ENCODE results near the gene PCDH9.

PCDH9 gene

DNA sequence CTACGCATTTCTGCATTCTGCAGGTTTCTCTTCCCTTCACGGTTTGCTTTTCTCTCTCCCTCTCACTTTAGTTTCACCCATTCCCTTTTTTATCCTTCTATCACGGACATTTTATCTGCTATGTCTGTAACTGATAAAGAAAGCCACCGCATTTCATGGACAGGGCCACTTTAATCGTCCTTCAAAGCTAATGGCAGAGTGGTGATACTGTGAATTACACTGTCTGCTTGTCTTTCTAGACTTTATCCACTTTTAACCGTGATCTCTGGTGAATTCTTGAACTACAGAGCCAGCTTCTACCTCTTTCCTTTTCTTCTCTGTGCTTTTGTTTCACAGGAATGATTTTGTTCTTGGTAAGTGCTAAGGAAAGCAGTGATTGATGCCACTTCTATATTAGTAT is 760.4 kb downstream of the PCDH9 start:
- Histone ChIP-seq H3K36me3 (ENCODE audit: insufficient read depth, low read length) (no peaks in the 10 kb centered on the region), H3K4me1 (ENCODE audit: insufficient read depth, low read length, poor library complexity, severe bottlenecking) (no peaks in the 10 kb centered on the region), H4K20me1 (ENCODE audit: insufficient read depth, low read length, poor library complexity, severe bottlenecking) (no peaks in the 10 kb centered on the region), H3K9me3 (ENCODE audit: insufficient read depth, low read depth, low read length) (no peaks in the 10 kb centered on the region), H3K9ac (ENCODE audit: low read depth, low read length, poor library complexity, severe bottlenecking) (no peak overlapping the region), H3K4me2 (ENCODE audit: low read depth, low read length, poor library complexity, severe bottlenecking) (no peak overlapping the region), H3F3A (ENCODE audit: low read depth) (no peaks in the 10 kb centered on the region), H2AFZ (ENCODE audit: low read length) (no peak overlapping the region), H3K4me3 (ENCODE audit: low read length, poor library complexity, severe bottlenecking) (no peak overlapping the region), H3K79me2 (ENCODE audit: insufficient read depth, low read length) (no peaks in the 10 kb centered on the region), H3K9me2 (replicated peaks; ENCODE audit: low read depth, low read length) (no peaks in the 10 kb centered on the region), H3K27me3 (ENCODE audit: insufficient read depth, low read length, poor library complexity, severe bottlenecking) (no peaks in the 10 kb centered on the region)
- TF ChIP-seq CTCF (conservative IDR thresholded peaks at IDR 0.05; ENCODE audit: low read length) (no peak), EZH2phosphoT487 (IDR thresholded peaks at IDR 0.05; ENCODE audit: borderline replicate concordance) (no peak)

GRCh38 chr13:66468656-66469055 is 761.5 kb downstream of the PCDH9 start:
- no peaks in the 10 kb centered on the region for H3K36me3 ChIP-seq (ENCODE audit: insufficient read depth, low read length)
- H3F3A ChIP-seq (ENCODE audit: low read depth) = no peaks in the 10 kb centered on the region
- H3K9ac ChIP-seq (ENCODE audit: low read depth, low read length, poor library complexity, severe bottlenecking) = no peak overlapping the region
- H2AFZ ChIP-seq (ENCODE audit: low read length) = no peak overlapping the region
- TF ChIP-seq CTCF (conservative IDR thresholded peaks at IDR 0.05; ENCODE audit: low read length) (no peak), EZH2phosphoT487 (IDR thresholded peaks at IDR 0.05; ENCODE audit: borderline replicate concordance) (no peak)
- H3K9me2 ChIP-seq (replicated peaks; ENCODE audit: low read depth, low read length) = no peaks in the 10 kb centered on the region
- no peak overlapping the region for H3K4me3 ChIP-seq (ENCODE audit: low read length, poor library complexity, severe bottlenecking)
- no peaks in the 10 kb centered on the region for H3K27me3 ChIP-seq (ENCODE audit: insufficient read depth, low read length, poor library complexity, severe bottlenecking)
- H3K4me1 ChIP-seq (ENCODE audit: insufficient read depth, low read length, poor library complexity, severe bottlenecking) = no peaks in the 10 kb centered on the region
- no peak overlapping the region for H3K4me2 ChIP-seq (ENCODE audit: low read depth, low read length, poor library complexity, severe bottlenecking)
- no peaks in the 10 kb centered on the region for H3K9me3 ChIP-seq (ENCODE audit: insufficient read depth, low read depth, low read length)
- H4K20me1 ChIP-seq (ENCODE audit: insufficient read depth, low read length, poor library complexity, severe bottlenecking) = no peaks in the 10 kb centered on the region
- H3K79me2 ChIP-seq (ENCODE audit: insufficient read depth, low read length) = no peaks in the 10 kb centered on the region

GRCh38 chr13:66462187-66462586 is 767.9 kb downstream of the PCDH9 start:
- no peak overlapping the region for H3K9ac ChIP-seq (ENCODE audit: low read depth, low read length, poor library complexity, severe bottlenecking)
- TF ChIP-seq EZH2phosphoT487 (IDR thresholded peaks at IDR 0.05; ENCODE audit: borderline replicate concordance) = no peak
- TF ChIP-seq CTCF (conservative IDR thresholded peaks at IDR 0.05; ENCODE audit: low read length) = no peak
- H3K9me3 ChIP-seq (ENCODE audit: insufficient read depth, low read depth, low read length) = no peaks in the 10 kb centered on the region
- no peak overlapping the region for H2AFZ ChIP-seq (ENCODE audit: low read length)
- H3K36me3 ChIP-seq (ENCODE audit: insufficient read depth, low read length) = no peaks in the 10 kb centered on the region
- no peaks in the 10 kb centered on the region for H3K4me1 ChIP-seq (ENCODE audit: insufficient read depth, low read length, poor library complexity, severe bottlenecking)
- H4K20me1 ChIP-seq (ENCODE audit: insufficient read depth, low read length, poor library complexity, severe bottlenecking) = no peaks in the 10 kb centered on the region
- H3K4me2 ChIP-seq (ENCODE audit: low read depth, low read length, poor library complexity, severe bottlenecking) = no peak overlapping the region
- H3K9me2 ChIP-seq (replicated peaks; ENCODE audit: low read depth, low read length) = no peaks in the 10 kb centered on the region
- H3F3A ChIP-seq (ENCODE audit: low read depth) = no peaks in the 10 kb centered on the region
- no peak overlapping the region for H3K4me3 ChIP-seq (ENCODE audit: low read length, poor library complexity, severe bottlenecking)
- no peaks in the 10 kb centered on the region for H3K27me3 ChIP-seq (ENCODE audit: insufficient read depth, low read length, poor library complexity, severe bottlenecking)
- H3K79me2 ChIP-seq (ENCODE audit: insufficient read depth, low read length) = no peaks in the 10 kb centered on the region

Data from Loucy (cell line).